NCI-H2227 (cell line): ENCODE measurements around the gene KCNH5.
"Not testable (repeated sequence)": the region's sequence is repeated elsewhere in the genome, so short reads cannot be mapped to it uniquely, and the experiment has no call there.

Experiments used
- DNase-seq: peaks from one replicate; lab custom pipeline; 2025; ENCODE audit not compliant: unreplicated experiment; lab: John Stamatoyannopoulos, UW

KCNH5 gene

DNA sequence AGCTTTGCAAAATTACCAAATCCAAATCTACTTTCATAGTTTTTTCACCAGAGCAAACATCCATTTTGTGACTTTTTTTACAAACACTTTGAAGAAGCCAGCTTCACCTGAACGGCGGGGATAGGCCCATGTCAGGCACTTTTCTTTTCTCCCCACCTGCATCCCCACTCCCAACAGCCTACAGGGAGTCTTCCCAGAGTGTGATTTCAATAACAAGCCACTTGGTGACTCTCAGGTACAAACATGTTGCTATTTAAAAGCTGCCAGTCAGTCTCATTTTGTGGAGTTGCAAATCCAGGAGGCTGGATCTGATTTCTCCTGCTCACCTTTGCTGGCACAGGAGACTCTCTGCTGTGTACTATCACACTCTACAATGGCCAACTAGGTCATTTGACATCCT, 285.5 kb downstream of the KCNH5 start:
- DNase-seq = no peak

GRCh38 chr14:62746881-62747280, 298.4 kb downstream of the KCNH5 start:
- DNase-seq = not testable (repeated sequence)

DNA sequence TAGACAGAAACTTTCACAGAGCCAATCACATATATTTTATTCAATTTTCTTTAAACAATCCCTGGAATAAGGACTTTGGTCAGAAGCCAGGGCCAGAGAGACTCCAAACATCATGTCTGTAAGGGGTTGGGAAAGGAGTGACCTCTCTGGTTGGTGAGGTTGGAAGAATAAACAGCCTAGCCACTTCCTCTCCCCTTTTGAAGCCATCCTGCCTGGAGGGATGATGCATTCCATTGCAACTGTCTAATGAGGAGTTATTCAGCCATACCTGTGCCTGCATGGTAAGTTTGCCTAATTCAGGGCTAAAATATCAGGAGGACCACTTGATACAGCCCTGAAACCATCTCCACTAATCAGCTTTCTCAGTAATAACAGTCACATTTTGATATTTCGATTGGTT, 299.8 kb downstream of the KCNH5 start:
- DNase-seq = no peak

DNA sequence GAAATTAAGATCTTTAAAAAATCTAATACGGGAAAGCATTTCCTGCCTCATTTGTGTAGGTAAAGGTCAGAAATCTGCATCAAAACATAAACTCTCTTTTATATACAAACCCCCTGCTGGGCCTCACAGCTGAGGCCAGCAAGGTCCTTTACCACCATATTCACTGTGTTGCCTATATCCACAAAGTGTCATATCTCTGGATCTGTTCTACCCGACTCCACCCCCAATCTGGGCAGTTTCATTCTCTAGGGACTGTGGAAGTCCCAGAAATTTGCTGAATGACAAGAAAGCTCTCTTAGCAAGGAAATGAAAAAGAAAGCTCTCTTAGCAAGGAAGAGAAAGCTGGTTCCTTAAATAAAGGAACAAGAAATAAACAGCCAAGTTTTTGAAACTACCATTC, 301.7 kb downstream of the KCNH5 start:
- no peak for DNase-seq

DNA sequence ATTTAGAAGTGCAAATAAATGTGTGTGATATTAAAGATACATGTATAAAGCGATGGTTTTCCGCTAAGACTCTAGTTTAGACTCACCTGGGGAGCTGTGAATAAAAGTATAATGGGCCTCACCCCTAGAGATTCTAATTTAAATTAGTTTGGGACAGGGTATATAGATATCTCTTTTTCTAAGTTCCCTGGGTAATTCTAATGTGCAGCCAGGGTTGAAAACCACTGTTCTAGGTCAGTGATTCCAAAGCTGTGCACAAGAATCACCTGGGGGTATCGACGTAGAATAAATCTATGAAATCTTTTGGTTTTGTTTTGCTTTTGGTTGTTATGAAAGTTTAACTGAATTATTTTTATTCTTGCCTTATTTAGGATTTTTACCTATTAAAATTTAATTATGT, 302.1 kb downstream of the KCNH5 start:
- no peak for DNase-seq

- no peak for DNase-seq
These were observed 305.6 kb downstream of the KCNH5 start for GRCh38 chr14:62739647-62740046.

GRCh38 chr14:62736048-62737043, 308.9 kb downstream of the KCNH5 start:
- DNase-seq = no peak

- DNase-seq = no peak
These were observed 310.4 kb downstream of the KCNH5 start for GRCh38 chr14:62734831-62735230.

DNA sequence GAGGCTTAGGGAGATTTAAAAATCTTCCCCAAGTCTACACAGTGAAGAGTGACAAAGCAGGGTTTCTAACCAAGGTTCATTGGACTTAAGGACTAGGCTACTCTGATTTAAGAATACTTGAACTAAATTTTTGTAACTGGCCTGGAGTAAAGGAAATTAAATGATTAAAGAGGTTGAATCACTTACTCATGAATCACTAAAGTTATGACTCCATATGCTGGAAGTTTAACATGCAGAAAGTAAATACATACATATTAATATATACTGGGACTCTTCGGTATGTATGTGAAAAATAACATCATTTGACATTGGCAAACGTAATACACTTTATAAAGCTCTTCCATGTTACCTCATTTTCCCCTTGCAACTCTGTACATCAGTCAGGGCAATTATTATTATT, 322.9 kb downstream of the KCNH5 start:
- no peak for DNase-seq

GRCh38 chr14:62718629-62719028, 326.6 kb downstream of the KCNH5 start:
- no peak for DNase-seq

GRCh38 chr14:62711351-62712023, 333.8 kb downstream of the KCNH5 start:
- no peak for DNase-seq

DNA sequence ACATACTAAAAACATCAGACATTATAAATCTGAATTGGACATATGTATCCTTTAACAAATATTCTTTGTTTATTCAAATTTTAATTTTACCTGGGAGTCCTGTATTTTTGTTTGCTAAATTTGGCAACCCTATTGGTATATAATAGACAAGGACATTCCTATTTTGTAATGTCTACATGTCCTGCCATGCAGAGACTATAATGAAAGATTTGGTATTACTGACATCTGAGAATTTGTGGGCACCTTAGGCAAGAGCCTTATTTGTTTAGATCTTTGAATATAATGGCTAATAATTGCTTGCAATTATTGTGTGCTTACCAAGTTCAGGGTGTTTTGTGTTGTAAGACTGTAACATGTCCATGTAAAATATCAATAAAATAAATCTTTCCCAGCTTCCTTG, 334.4 kb downstream of the KCNH5 start:
- no peak for DNase-seq

DNA sequence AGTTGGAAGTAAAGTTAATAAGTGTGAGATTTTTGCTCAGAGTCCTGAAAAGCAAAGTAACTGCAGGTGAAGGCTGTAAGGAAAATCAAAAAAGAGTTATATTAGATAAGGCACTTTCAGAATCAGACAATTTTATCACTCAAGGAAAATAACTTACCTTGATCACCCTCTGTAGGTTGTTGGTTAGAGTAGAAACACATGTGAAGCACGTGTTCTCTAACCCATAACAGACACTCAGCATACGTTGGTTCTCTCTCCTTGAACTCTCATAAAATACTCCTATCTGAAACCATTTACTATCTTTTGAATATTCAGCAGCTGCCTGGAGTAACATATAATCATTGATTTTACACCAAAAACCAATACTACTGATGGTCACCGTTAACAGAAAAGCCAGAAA, 335.5 kb downstream of the KCNH5 start:
- DNase-seq = no peak

DNA sequence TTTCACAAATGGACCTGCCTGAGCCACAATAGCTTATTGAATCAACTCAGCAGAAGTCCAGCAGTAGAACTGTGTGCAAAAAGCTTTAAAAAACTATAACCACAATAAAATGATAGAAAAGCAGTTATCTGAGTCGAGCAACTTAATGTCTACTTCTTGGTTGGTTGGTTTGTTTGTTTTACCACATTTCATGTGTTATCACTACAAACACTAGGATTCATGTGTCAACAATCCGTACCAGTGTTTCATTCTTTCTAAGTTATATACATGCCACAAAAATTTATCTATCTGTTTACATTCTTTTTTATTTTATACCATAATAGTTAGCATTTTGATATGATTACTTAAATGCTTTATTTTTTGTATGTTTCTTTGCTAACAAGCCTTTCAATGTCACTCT, 339.0 kb downstream of the KCNH5 start:
- no peak for DNase-seq

DNA sequence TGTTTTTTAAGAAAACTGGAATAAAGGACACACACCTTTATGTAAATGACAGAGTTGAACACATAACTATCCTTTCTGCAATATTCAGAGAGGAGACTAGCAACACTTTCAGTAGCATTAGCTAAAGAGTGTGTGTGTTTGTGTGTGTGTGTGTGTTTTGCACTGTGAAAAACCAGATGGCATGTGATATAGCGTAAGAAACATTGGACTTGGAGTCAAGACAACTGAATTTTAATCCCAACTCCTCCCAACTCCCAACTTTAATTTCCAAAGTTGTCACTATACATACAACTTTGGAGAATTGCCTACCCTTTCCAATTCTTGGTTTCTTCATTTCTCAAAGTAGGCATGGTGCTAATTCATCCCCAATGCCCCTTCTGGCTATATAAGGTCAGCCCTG, 347.8 kb downstream of the KCNH5 start:
- DNase-seq = no peak

- DNase-seq = no peak
These were observed 348.3 kb downstream of the KCNH5 start for GRCh38 chr14:62696929-62697328.

DNA sequence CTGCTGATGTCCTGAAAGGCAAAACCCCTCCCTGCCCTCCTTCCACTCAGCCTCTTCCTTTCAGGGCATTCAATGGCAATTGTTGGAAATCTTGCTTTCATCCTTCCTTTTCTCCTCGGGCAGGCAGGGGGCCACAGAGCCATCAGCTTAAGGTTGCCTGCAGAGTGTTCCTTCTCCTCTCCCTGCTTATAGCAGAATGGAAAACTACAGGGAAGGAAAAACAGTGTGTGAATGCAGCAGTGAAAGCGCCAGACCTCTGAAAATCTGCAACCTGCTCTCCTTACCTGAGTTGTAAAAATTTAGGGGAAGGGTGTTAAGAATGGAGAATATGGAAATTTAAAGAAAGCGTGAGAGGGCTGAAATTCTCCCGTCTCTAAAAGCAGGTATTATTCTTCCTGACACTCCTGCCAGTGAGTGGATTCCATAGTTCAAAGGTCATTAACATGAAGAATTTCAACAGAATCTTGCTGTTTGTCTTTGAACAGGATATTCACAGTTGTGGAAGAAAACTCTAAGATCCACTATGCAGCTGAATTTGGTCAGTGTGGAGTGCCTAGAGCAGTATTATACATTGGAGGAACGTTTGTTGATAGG, 348.8 kb downstream of the KCNH5 start:
- DNase-seq = no peak

- no peak for DNase-seq
These were observed 351.2 kb downstream of the KCNH5 start for GRCh38 chr14:62694075-62694474.

DNA sequence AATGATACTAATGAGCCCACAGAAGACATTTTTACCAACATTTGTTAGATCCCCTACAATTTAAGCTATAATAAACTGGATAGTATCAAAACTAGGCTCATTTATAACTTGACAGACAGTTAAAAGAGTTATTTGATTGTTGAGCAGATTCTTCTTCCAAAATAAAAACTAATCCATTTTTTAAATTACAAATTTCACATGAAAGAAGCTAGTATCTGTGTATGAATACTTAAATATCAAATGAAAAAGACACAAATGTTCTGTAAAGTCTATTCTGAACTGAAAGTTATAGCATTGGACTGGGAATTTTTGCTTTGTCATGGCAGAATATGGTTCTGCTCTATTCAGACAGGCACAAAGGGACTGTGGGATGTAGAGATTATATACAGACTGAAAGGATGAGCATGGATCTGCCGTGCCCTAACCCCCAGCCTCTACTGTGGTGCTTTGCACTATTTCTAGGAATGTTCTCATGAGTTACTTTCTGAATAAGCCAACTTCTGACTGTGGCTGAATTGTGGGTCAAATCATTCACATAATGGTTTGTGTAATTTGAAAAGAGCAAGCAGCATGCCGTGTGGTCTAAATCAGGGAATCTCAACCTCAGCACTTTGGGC, 352.7 kb downstream of the KCNH5 start:
- no peak for DNase-seq

DNA sequence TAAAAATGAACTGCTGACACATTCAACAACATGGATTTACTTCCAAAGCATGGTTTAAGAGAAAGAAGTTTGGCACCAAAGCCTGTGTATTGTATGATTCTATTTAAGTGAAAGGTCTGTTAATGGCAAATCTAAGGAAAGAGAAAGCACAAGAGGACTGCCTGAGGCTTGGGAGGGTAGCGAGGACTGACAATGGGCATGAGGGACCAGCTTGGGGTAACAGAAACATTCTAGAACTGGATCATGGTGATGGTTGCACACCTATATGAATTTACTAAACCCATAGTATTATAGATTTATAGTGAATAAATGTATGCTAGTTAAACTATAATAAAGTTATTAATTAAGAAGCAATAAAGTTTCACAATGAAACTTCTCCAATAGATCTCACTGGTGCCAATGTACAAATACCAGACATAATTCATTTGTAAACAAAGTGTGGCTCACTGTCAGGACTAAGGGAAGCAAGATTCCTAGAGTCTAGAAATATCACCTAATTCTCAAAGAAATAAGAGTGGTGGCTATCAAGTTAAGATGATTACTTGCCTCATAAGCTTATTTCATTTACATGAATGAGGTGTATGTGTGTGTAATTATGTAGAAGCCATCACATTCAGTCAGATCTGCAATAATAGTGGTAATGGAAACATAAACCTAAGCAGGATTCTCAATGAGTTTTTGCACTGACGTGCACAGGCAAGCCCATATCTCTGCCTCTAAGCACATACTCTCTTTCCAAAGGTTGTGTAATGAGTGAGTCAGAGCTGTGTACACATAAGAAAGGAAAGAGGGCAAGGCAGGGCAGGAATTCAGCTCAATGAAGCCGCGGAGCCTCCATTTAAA, 353.4 kb downstream of the KCNH5 start:
- DNase-seq = no peak

DNA sequence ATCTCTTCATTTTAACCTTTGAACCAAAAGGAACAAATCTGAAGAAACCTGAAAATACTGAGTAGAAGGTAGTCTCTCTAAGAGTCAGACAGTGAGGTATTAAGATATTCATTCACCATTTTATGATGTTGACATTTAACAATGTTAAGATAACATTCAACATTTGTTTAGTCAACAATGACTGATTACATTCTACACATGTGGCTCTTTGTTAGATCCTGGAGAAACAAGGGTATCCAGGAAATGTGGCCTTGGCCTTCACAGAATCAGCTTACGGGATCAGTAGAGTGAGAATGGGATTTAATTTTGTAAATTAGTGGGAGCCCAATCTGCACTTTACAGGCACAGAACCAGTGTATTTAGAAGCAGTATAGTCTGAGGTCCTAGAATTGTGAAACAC, 355.5 kb downstream of the KCNH5 start:
- no peak for DNase-seq
